HCT116 (cell line): ENCODE data around the gene STAU1. TPM values are rescaled to one million over a fixed set of nuclear protein-coding genes. Genes with fewer than 3 reads are reported as not detected.

Source experiments
- ATAC-seq: fragments of 200-7000 bp; cut with Tn5 transposase; 2 replicates; pipeline ENCODE4 v1.9.1; 2020; ENCODE audit warnings: mild to moderate bottlenecking, moderate library complexity
- Bru-seq: library from RNA; stranded (reverse); fragments of 400-500 nt; gene quantifications from one replicate; lab custom pipeline; 2021; lab: Mats Ljungman, UMichigan
- BruChase-seq, 2 experiments: library from RNA; stranded (reverse); fragments of 400-500 nt; gene quantifications; one replicate each; lab custom pipeline; 2021; lab: Mats Ljungman, UMichigan
- BruUV-seq: library from RNA; stranded (reverse); fragments of 400-500 nt; replicated peaks from 2 replicates; lab custom pipeline; 2021; lab: Mats Ljungman, UMichigan
- CTCF ChIA-PET: fragments of 300-600 bp; sonication (Branson Sonifier 250); formaldehyde crosslinking; loops from one replicate; lab custom pipeline; 2021; ENCODE audit warnings: antibody characterized with exemption; lab: Charles Lee
- POLR2A ChIA-PET: fragments of 300-600, 350-600 bp; sonication (Branson Sonifier 250); formaldehyde crosslinking; loops from one replicate; lab custom pipeline; 2021; ENCODE audit warnings: antibody characterized with exemption; lab: Charles Lee
- RAD21 ChIA-PET, 2 experiments: fragments of 300-600 bp; sonication (Branson Sonifier 250); formaldehyde crosslinking; loops; one replicate each; lab custom pipeline; 2023; ENCODE audit warnings: low total read pairs in 2 of 2; ENCODE audit not compliant: uncharacterized antibody in 2 of 2, unreplicated experiment in 2 of 2, low non-redundant PET in 1 of 2; lab: Charles Lee
- DNase-seq: peaks from one replicate; pipeline ENCODE4 v3.0.0-alpha.2; 2010; ENCODE audit warnings: low read depth, low spot score
- H2AFZ ChIP-seq: fragments of 200-600 bp; shearing (Covaris generic), sonication (generic); 2 replicates; pipeline ENCODE4 v1.6.1; 2017; ENCODE audit warnings: low read depth, mixed run types, mixed read lengths, antibody characterized with exemption, low read length; ENCODE audit not compliant: poor library complexity, severe bottlenecking
- H3K27ac ChIP-seq: 2 replicates; pipeline ENCODE4 v1.5.1; 2012; ENCODE audit warnings: low read depth, low read length
- H3K27me3 ChIP-seq: fragments of 200-600 bp; sonication (generic); 2 replicates; pipeline ENCODE4 v1.6.1; 2016; ENCODE audit warnings: mixed run types, low read length, mixed read lengths; ENCODE audit not compliant: insufficient read depth
- H3K36me3 ChIP-seq, 2 experiments: fragments of 200-500 bp in 1 of 2; fragments of 200-600 bp in 1 of 2; sonication (Bioruptor generic) in 1 of 2; sonication (generic) in 1 of 2; 2 replicates each; pipeline versions ENCODE4 v1.5.1 to v1.6.1; 2014 to 2016; ENCODE audit warnings: low read length in 2 of 2, inconsistent platforms in 1 of 2, mixed read lengths in 1 of 2, mixed run types in 1 of 2; ENCODE audit not compliant: insufficient read depth in 2 of 2, control insufficient read depth in 1 of 2
- H3K4me1 ChIP-seq, 2 experiments: fragments of 200-600 bp in 1 of 2; sonication (generic) in 1 of 2; 2 replicates each; pipeline versions ENCODE4 v1.5.1 to v1.6.1; 2012 to 2017; ENCODE audit warnings: low read length in 2 of 2, inconsistent platforms in 1 of 2, mild to moderate bottlenecking in 1 of 2, mixed read lengths in 1 of 2, mixed run types in 1 of 2, moderate library complexity in 1 of 2; ENCODE audit not compliant: insufficient read depth in 2 of 2, control insufficient read depth in 1 of 2
- H3K4me2 ChIP-seq: fragments of 200-600 bp; sonication (generic); 2 replicates; pipeline ENCODE4 v1.6.1; 2017; ENCODE audit warnings: mixed run types, low read length, mixed read lengths
- H3K4me3 ChIP-seq, 2 experiments: fragments of 200-600 bp in 1 of 2; sonication (generic) in 1 of 2; replicated peaks in 1 of 2; 2 replicates each; pipeline ENCODE4 v1.5.1; 2011 to 2016; ENCODE audit warnings: low read length in 2 of 2, control low read depth in 1 of 2, low read depth in 1 of 2, mild to moderate bottlenecking in 1 of 2, mixed read lengths in 1 of 2, mixed run types in 1 of 2
- H3K79me2 ChIP-seq: fragments of 200-600 bp; sonication (generic); 2 replicates; pipeline ENCODE4 v1.6.1; 2017; ENCODE audit warnings: mild to moderate bottlenecking, mixed run types, low read length, moderate library complexity, mixed read lengths; ENCODE audit not compliant: insufficient read depth
- H3K9ac ChIP-seq: fragments of 200-600 bp; sonication (generic); 2 replicates; pipeline ENCODE4 v1.6.1; 2016; ENCODE audit warnings: low read length, mixed read lengths
- H3K9me2 ChIP-seq: fragments of 200-600 bp; sonication (generic), shearing (Covaris generic); 2 replicates; pipeline ENCODE4 v1.6.1; 2017; ENCODE audit warnings: mixed run types, mild to moderate bottlenecking, moderate library complexity; ENCODE audit not compliant: insufficient read depth
- H3K9me3 ChIP-seq, 2 experiments: fragments of 200-500 bp in 1 of 2; fragments of 200-600 bp in 1 of 2; sonication (Bioruptor generic) in 1 of 2; sonication (generic) in 1 of 2; 2 replicates each; pipeline ENCODE4 v1.6.1; 2014 to 2017; ENCODE audit warnings: low read length in 2 of 2, mixed read lengths in 2 of 2, inconsistent platforms in 1 of 2, low read depth in 1 of 2, mild to moderate bottlenecking in 1 of 2, mixed run types in 1 of 2, moderate library complexity in 1 of 2; ENCODE audit not compliant: control insufficient read depth in 1 of 2, insufficient read depth in 1 of 2
- H4K20me1 ChIP-seq: fragments of 200-600 bp; sonication (generic), shearing (Covaris generic); 2 replicates; pipeline ENCODE4 v1.6.1; 2017; ENCODE audit warnings: mixed run types, mild to moderate bottlenecking, moderate library complexity; ENCODE audit not compliant: insufficient read depth
- CBX3 ChIP-seq: IDR thresholded peaks from 2 replicates; pipeline ENCODE4 v1.6.1; 2012; ENCODE audit warnings: low read depth
- ELF1 ChIP-seq: IDR thresholded peaks from 2 replicates; pipeline ENCODE4 v1.6.1; 2012; ENCODE audit warnings: low read depth, borderline replicate concordance
- JUND ChIP-seq: IDR thresholded peaks from 2 replicates; pipeline ENCODE4 v1.6.1; 2012
- POLR2A ChIP-seq: IDR thresholded peaks from 2 replicates; pipeline ENCODE4 v1.7.0; 2011; ENCODE audit warnings: borderline replicate concordance; ENCODE audit not compliant: insufficient read depth, insufficient read length; ENCODE audit errors: extremely low read depth
- POLR2AphosphoS5 ChIP-seq: IDR thresholded peaks from 2 replicates; pipeline ENCODE4 v1.6.1; 2011; ENCODE audit warnings: mild to moderate bottlenecking, low read depth, low read length, moderate library complexity
- SIN3A ChIP-seq: IDR thresholded peaks from 2 replicates; pipeline ENCODE4 v1.6.1; 2012; ENCODE audit warnings: low read depth
- SP1 ChIP-seq: IDR thresholded peaks from 2 replicates; pipeline ENCODE4 v1.6.1; 2012; ENCODE audit warnings: low read depth
- SRF ChIP-seq: IDR thresholded peaks from 2 replicates; pipeline ENCODE4 v1.6.1; 2012; ENCODE audit warnings: low read depth
- YY1 ChIP-seq: IDR thresholded peaks from 2 replicates; pipeline ENCODE4 v1.6.1; 2011; ENCODE audit warnings: low read length, low read depth, moderate library complexity, mild to moderate bottlenecking; ENCODE audit not compliant: insufficient replicate concordance; ENCODE audit errors: extremely low read depth
- ZFX ChIP-seq: fragments of 450-650 bp; IDR thresholded peaks from 2 replicates; pipeline ENCODE4 v1.6.1; 2017
- intact Hi-C: fragments of 100-400 bp; cut with micrococcal nuclease; formaldehyde crosslinking; loops from 2 replicates; pipeline ENCODE4 v1.10.0; 2022
- long read RNA-seq: library from polyadenylated mRNA; unstranded; transcript quantifications from one replicate; pipeline ENCODE4 v2.0.0, GENCODE V29; 2021; ENCODE audit not compliant: unreplicated experiment
- polyA plus RNA-seq: library from polyadenylated mRNA; unstranded; fragments of >200 nt; gene quantifications from 2 replicates; pipeline ENCODE4 v1.2.1, GENCODE V29; 2012; ENCODE audit warnings: missing spikeins
- total RNA-seq: library from RNA; stranded (reverse); gene quantifications from one replicate; pipeline ENCODE4 v1.2.1, GENCODE V29; 2021; ENCODE audit not compliant: unreplicated experiment

Gene STAU1
- total RNA-seq = 90.3 TPM
- polyA plus RNA-seq = 43.4 and 55.9 TPM in 2 replicates
- Bru-seq, nascent RNA = percentile 82 among the genes with signal in this experiment
- BruChase-seq, experiment 1, labeled RNA remaining after a 6-hour chase = percentile 91 among the genes with signal in this experiment
- BruChase-seq, experiment 2, labeled RNA remaining after a 2-hour chase = percentile 82 among the genes with signal in this experiment
- long read RNA-seq, transcript STAU1-206 (13 exons, 3,411 nt) = minor isoform, 5 of 227 reads
- long read RNA-seq, transcript STAU1-203 (13 exons, 3,211 nt) = major isoform, 51 of 227 reads
- long read RNA-seq, partial matches to known transcripts = 144 of 227 reads
- long read RNA-seq, other reads (novel, unspliced or antisense) = 18 of 227 reads

- ATAC-seq = peak; percentile 98
- peak within 1 kb of the TSS; percentile 82 for H3K27ac ChIP-seq
- no peaks in the 10 kb centered on the region for H3K9me2 ChIP-seq
- H3K79me2 ChIP-seq = peaks cover 48% of the 10 kb centered on the region
- H4K20me1 ChIP-seq = peaks cover 26% of the 10 kb centered on the region; the same call in 1 of the 2 replicates
- no peaks in the 10 kb centered on the region for H3K36me3 ChIP-seq
- TF ChIP-seq JUND (no peak), ZFX (peak; percentile 96), CBX3 (peak; percentile 84), POLR2AphosphoS5 (peak; percentile 89), SIN3A (peak; percentile 72), YY1 (peak; percentile 79), SRF (no peak; the same call in 1 of the 2 replicates), SP1 (peak; percentile 71), ELF1 (peak; percentile 30; the same call in 1 of the 2 replicates), POLR2A (peak; percentile 52)
- no peaks in the 10 kb centered on the region for H3K9me3 ChIP-seq
- H3K4me2 ChIP-seq = peak within 1 kb of the TSS; percentile 87
- H3K4me3 ChIP-seq = peak within 1 kb of the TSS; percentile 68 to 73
- peak within 1 kb of the TSS; percentile 69 for H3K9ac ChIP-seq
- no peaks in the 10 kb centered on the region for H3K27me3 ChIP-seq
- no TSS peak for BruUV-seq
- ChIA-PET POLR2A (no interaction called here), RAD21 (no interaction called here), CTCF (interaction anchor here (0.9 to 1.1 kb wide), 2 partner anchors 10 to 29 kb away, joined by 3 to 4 read pairs; no protein-coding TSS in a partner anchor)
- intact Hi-C loops = no loop called here
- H3K4me1 ChIP-seq = peaks cover 13 to 26% of the 10 kb centered on the region in 2 experiments
- DNase-seq = peak; percentile 88
- H2AFZ ChIP-seq = peak within 1 kb of the TSS; percentile 89
Observed at GRCh38 chr20:49187851-49188641, at the start of gene STAU1. STAU1 (minus strand) TSS chr20:49188334; CDS start chr20:49166201, 22,133 bp downstream.
